Suprapubic skin (tissue), 4 donors: Measurements from ENCODE around the gene TRMT61A.

Source experiments
- EP300 ChIP-seq: sonication (generic); formaldehyde crosslinking; IDR thresholded peaks from one replicate; pipeline ENCODE4 v1.6.1; 2017; ENCODE audit warnings: antibody characterized with exemption
- POLR2A ChIP-seq, 2 donors: fragments of 450-650 bp; IDR thresholded peaks; one replicate each; pipeline ENCODE4 v1.6.1; 2017; ENCODE audit warnings: antibody characterized with exemption in 2 of 2, mild to moderate bottlenecking in 2 of 2, moderate library complexity in 2 of 2
- POLR2AphosphoS5 ChIP-seq, 3 donors: sonication (generic); formaldehyde crosslinking; IDR thresholded peaks; one replicate each; pipeline ENCODE4 v1.6.1; 2017; ENCODE audit warnings: antibody characterized with exemption in 3 of 3
- TF ChIP-seq, protein P1 (sequence below), 2 donors: fragments of 200-600 bp in 1 of 2; fragments of 450-650 bp in 1 of 2; sonication (generic) in 1 of 2; IDR thresholded peaks; one replicate each; pipeline ENCODE4 v1.5.1; 2016 to 2019; ENCODE audit warnings: antibody characterized with exemption in 2 of 2, mild to moderate bottlenecking in 1 of 2, moderate library complexity in 1 of 2

DNA sequence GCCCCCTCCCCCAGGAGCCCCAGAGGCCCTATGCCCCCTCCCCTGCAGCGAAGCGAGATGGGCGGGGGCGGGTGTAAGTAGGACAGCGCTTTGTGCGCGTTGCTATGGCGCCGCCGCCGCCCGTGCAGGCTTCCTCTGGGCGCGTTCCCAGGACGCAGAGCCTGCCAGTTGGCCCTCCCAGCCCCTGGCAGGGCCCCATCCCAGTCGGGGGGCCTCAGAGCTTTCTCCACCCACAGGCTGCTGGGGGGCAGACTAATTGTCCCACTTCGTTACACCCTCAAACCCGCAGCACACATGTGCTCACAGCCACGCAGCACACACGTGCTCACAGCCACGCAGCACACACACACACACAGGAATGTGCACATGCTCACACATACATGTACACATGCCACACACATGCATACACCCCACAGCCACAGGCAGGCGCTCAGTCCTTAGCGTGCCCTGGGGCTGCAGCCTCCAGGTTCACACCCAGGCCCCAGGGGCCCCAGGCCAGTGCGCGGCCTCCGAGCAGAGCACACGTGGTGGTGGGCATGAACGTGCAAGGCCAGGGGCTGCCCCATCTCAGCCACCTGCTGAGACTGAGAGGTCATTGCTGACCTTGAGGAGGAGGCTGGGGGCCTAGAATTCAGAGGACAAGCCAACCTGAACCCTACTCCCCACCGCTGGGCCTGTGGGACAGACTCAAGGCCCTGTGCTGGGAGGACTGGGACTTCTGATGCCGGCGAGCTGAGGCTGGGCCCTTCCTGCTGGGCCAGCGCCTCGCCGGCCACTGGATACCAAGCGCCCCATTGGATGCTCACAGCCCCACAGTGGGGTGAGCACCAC lies 15.6 kb downstream of the TRMT61A start:
- TF ChIP-seq, protein P1, sequence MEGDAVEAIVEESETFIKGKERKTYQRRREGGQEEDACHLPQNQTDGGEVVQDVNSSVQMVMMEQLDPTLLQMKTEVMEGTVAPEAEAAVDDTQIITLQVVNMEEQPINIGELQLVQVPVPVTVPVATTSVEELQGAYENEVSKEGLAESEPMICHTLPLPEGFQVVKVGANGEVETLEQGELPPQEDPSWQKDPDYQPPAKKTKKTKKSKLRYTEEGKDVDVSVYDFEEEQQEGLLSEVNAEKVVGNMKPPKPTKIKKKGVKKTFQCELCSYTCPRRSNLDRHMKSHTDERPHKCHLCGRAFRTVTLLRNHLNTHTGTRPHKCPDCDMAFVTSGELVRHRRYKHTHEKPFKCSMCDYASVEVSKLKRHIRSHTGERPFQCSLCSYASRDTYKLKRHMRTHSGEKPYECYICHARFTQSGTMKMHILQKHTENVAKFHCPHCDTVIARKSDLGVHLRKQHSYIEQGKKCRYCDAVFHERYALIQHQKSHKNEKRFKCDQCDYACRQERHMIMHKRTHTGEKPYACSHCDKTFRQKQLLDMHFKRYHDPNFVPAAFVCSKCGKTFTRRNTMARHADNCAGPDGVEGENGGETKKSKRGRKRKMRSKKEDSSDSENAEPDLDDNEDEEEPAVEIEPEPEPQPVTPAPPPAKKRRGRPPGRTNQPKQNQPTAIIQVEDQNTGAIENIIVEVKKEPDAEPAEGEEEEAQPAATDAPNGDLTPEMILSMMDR (IDR thresholded peaks at IDR 0.05) = no peak
- no peak for TF ChIP-seq POLR2A (IDR thresholded peaks at IDR 0.05)
- TF ChIP-seq POLR2AphosphoS5 (IDR thresholded peaks at IDR 0.05) = no peak
- no peak for TF ChIP-seq EP300
